MM.1S (cell line): Measurements from ENCODE around the gene POLR2F.

Experiments used
- DNase-seq: peaks from one replicate; pipeline ENCODE4 v3.0.0-alpha.2; 2015
- H2AFZ ChIP-seq: fragments of 300-600 bp; sonication (generic); 2 replicates; pipeline ENCODE4 v1.6.0; 2016; ENCODE audit warnings: antibody characterized with exemption, low read length
- H3F3A ChIP-seq: fragments of 300-600 bp; sonication (generic); 2 replicates; pipeline ENCODE4 v1.6.1; 2016; ENCODE audit warnings: mild to moderate bottlenecking, antibody characterized with exemption, low read length, moderate library complexity, mixed read lengths; ENCODE audit not compliant: insufficient read depth
- H3K27ac ChIP-seq: fragments of 300-600 bp; sonication (generic); 2 replicates; pipeline ENCODE4 v1.5.1; 2016; ENCODE audit warnings: mild to moderate bottlenecking, low read length
- H3K27me3 ChIP-seq: fragments of 300-600 bp; sonication (generic); replicated peaks from 2 replicates; pipeline ENCODE4 v1.6.0; 2016; ENCODE audit warnings: low read length; ENCODE audit not compliant: insufficient read depth
- H3K36me3 ChIP-seq: fragments of 300-600 bp; sonication (generic); replicated peaks from 2 replicates; pipeline ENCODE4 v1.6.1; 2016; ENCODE audit warnings: mild to moderate bottlenecking, low read length, mixed read lengths; ENCODE audit not compliant: insufficient read depth
- H3K4me1 ChIP-seq: fragments of 300-600 bp; sonication (generic); 2 replicates; pipeline ENCODE4 v1.6.1; 2016; ENCODE audit warnings: low read length, mixed read lengths
- H3K4me2 ChIP-seq: fragments of 300-600 bp; sonication (generic); 2 replicates; pipeline ENCODE4 v1.6.0; 2016; ENCODE audit warnings: low read depth, low read length
- H3K4me3 ChIP-seq: fragments of 300-600 bp; sonication (generic); 2 replicates; pipeline ENCODE4 v1.5.1; 2016; ENCODE audit warnings: low read length, mixed read lengths
- H3K79me2 ChIP-seq: fragments of 300-600 bp; sonication (generic); 2 replicates; pipeline ENCODE4 v1.6.1; 2016; ENCODE audit warnings: mixed run types, low read length, mixed read lengths
- H3K9ac ChIP-seq: fragments of 300-600 bp; sonication (generic); 2 replicates; pipeline ENCODE4 v1.6.1; 2016; ENCODE audit warnings: low read length, mixed read lengths
- H3K9me2 ChIP-seq: fragments of 300-600 bp; sonication (generic); replicated peaks from 2 replicates; pipeline ENCODE4 v1.6.1; 2016; ENCODE audit warnings: mild to moderate bottlenecking, low read length, mixed read lengths; ENCODE audit not compliant: insufficient read depth
- H3K9me3 ChIP-seq: fragments of 300-600 bp; sonication (generic); replicated peaks from 2 replicates; pipeline ENCODE4 v1.6.1; 2016; ENCODE audit warnings: mild to moderate bottlenecking, low read length, mixed read lengths; ENCODE audit not compliant: insufficient read depth
- H4K20me1 ChIP-seq: fragments of 300-600 bp; sonication (generic); 2 replicates; pipeline ENCODE4 v1.6.1; 2016; ENCODE audit warnings: mild to moderate bottlenecking, low read length, moderate library complexity, mixed read lengths; ENCODE audit not compliant: insufficient read depth
- EZH2 ChIP-seq: fragments of 300-600 bp; sonication (generic); optimal IDR thresholded peaks from 2 replicates; pipeline ENCODE3; 2017; ENCODE audit warnings: low read depth, mild to moderate bottlenecking, antibody characterized with exemption, low read length, mixed read lengths
- EZH2phosphoT487 ChIP-seq: fragments of 300-600 bp; sonication (generic); IDR thresholded peaks from 2 replicates; pipeline ENCODE4 v1.6.1; 2018; ENCODE audit warnings: antibody characterized with exemption, low read length
- TF ChIP-seq, protein P1 (sequence below): fragments of 300-600 bp; sonication (generic); IDR thresholded peaks from 2 replicates; pipeline ENCODE4 v1.5.1; 2016; ENCODE audit warnings: antibody characterized with exemption, low read length, mixed read lengths

POLR2F gene

DNA sequence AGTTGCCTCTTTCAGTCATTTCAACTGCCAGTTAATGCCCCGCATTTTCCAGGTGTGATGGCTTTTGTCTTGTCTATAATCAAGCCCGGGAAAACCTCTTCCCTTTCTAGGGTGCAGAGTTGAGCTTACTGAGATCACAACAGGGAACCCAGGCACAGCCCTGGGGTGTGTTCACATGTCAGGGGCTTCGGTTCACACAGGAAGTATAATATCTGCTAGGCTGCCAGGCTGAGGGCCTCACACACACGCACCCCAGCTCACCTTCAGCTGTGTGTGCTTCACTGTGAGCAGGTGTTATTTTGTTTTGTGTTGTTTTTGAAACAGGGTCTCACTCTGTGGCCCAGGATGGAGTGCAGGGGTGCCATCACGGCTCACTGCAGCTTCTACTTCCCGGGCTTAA, 40.5 kb downstream of the POLR2F start:
- no peaks in the 10 kb centered on the region for H3K79me2 ChIP-seq
- no peak overlapping the region for H3K27ac ChIP-seq
- no peaks in the 10 kb centered on the region for H3K9me2 ChIP-seq
- no peaks in the 10 kb centered on the region for H3K9me3 ChIP-seq
- no peak for DNase-seq
- no peaks in the 10 kb centered on the region for H3F3A ChIP-seq
- H3K9ac ChIP-seq, result no peak overlapping the region
- no peaks in the 10 kb centered on the region for H4K20me1 ChIP-seq
- TF ChIP-seq EZH2phosphoT487 (no peak), EZH2 (no peak)
- TF ChIP-seq, protein P1, sequence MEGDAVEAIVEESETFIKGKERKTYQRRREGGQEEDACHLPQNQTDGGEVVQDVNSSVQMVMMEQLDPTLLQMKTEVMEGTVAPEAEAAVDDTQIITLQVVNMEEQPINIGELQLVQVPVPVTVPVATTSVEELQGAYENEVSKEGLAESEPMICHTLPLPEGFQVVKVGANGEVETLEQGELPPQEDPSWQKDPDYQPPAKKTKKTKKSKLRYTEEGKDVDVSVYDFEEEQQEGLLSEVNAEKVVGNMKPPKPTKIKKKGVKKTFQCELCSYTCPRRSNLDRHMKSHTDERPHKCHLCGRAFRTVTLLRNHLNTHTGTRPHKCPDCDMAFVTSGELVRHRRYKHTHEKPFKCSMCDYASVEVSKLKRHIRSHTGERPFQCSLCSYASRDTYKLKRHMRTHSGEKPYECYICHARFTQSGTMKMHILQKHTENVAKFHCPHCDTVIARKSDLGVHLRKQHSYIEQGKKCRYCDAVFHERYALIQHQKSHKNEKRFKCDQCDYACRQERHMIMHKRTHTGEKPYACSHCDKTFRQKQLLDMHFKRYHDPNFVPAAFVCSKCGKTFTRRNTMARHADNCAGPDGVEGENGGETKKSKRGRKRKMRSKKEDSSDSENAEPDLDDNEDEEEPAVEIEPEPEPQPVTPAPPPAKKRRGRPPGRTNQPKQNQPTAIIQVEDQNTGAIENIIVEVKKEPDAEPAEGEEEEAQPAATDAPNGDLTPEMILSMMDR, result no peak
- no peaks in the 10 kb centered on the region for H3K4me1 ChIP-seq
- no peak overlapping the region for H3K4me3 ChIP-seq
- H2AFZ ChIP-seq, result no peak overlapping the region
- H3K27me3 ChIP-seq, result no peaks in the 10 kb centered on the region
- H3K4me2 ChIP-seq, result no peak overlapping the region
- no peaks in the 10 kb centered on the region for H3K36me3 ChIP-seq

GRCh38 chr22:37994982-37995381, 41.5 kb downstream of the POLR2F start:
- Histone ChIP-seq H3K27ac (no peak overlapping the region), H3K27me3 (no peaks in the 10 kb centered on the region), H4K20me1 (no peaks in the 10 kb centered on the region), H2AFZ (no peak overlapping the region), H3K9ac (no peak overlapping the region), H3K79me2 (no peaks in the 10 kb centered on the region), H3K4me3 (no peak overlapping the region), H3K4me2 (no peak overlapping the region), H3K4me1 (no peaks in the 10 kb centered on the region), H3K9me2 (no peaks in the 10 kb centered on the region), H3K9me3 (no peaks in the 10 kb centered on the region), H3F3A (no peaks in the 10 kb centered on the region), H3K36me3 (no peaks in the 10 kb centered on the region)
- TF ChIP-seq, protein P1, result no peak
- no peak for TF ChIP-seq EZH2phosphoT487
- TF ChIP-seq EZH2, result no peak
- DNase-seq, result no peak

- no peak overlapping the region for H3K4me3 ChIP-seq
- H3K36me3 ChIP-seq, result no peaks in the 10 kb centered on the region
- no peak for DNase-seq
- no peaks in the 10 kb centered on the region for H3K9me3 ChIP-seq
- H3K79me2 ChIP-seq, result no peaks in the 10 kb centered on the region
- H3K4me2 ChIP-seq, result no peak overlapping the region
- H3K9me2 ChIP-seq, result no peaks in the 10 kb centered on the region
- H3K27ac ChIP-seq, result no peak overlapping the region
- H4K20me1 ChIP-seq, result no peaks in the 10 kb centered on the region
- no peak overlapping the region for H2AFZ ChIP-seq
- no peaks in the 10 kb centered on the region for H3K27me3 ChIP-seq
- H3K9ac ChIP-seq, result no peak overlapping the region
- no peaks in the 10 kb centered on the region for H3K4me1 ChIP-seq
- no peak for TF ChIP-seq EZH2
- TF ChIP-seq, protein P1, result no peak
- TF ChIP-seq EZH2phosphoT487, result no peak
- no peaks in the 10 kb centered on the region for H3F3A ChIP-seq
Measured at GRCh38 chr22:37995460-37995859, 42.0 kb downstream of the POLR2F start.
